ENCODE measurements around the gene HRAS. TPM values are rescaled to one million over a fixed set of nuclear protein-coding genes. Genes with fewer than 3 reads are reported as not detected.

The HRAS gene
- total RNA-seq, 1 experiment from 2014 or later = 104 TPM

DNA sequence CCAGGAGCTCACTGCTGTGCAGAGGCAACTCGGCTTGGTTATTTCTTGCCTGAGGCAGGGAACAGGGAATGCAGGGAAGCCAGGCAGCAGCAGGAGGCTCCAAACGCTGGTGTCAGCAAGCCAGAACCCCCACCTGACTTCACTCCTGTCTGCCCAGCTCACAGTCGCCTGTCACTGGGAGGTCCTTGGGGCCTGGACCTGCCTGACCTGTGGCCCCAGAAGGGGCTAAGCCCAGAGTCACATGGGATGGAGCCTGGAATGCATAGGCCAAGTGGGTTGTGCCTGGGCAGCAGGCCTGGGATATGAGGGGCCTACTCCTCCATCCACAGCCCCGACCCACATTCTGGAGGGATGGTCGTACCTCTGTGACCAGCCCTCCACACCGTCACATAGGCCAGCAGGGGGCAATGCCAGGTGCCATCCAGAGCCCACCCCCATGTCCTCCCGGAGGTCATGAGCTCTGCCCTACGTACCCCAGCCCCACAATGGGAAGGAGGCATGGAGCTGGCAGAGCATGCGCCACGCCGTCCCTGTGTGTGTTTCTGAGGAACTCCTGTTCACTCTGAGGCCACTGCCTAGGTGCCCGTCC, 30.6 kb upstream of the HRAS start:
- CTCF ChIA-PET = no interaction called here
- RAD21 ChIA-PET (ENCODE audit: low non-redundant PET in 1 of 2, low total read pairs in 2 of 2, uncharacterized antibody in 2 of 2, unreplicated experiment in 2 of 2) = no interaction called here
- Histone ChIP-seq H3K27me3 (ENCODE audit: insufficient read depth, low read length) (no peaks in the 10 kb centered on the region), H4K20me1 (ENCODE audit: insufficient read depth) (no peaks in the 10 kb centered on the region), H2AFZ (ENCODE audit: low read depth, low read length, poor library complexity, severe bottlenecking) (no peak overlapping the region), H3K4me3 (replicated peaks in 1 of 2; ENCODE audit: low read depth in 1 of 2, low read length in 2 of 2) (no peak overlapping the region), H3K9ac (ENCODE audit: low read length) (no peak overlapping the region), H3K4me2 (ENCODE audit: low read length) (no peak overlapping the region), H3K9me2 (ENCODE audit: insufficient read depth) (no peaks in the 10 kb centered on the region), H3K4me1 (ENCODE audit: control insufficient read depth in 1 of 2, insufficient read depth in 2 of 2, low read length in 2 of 2) (peaks cover 14 to 58% of the 10 kb centered on the region in 2 experiments; a peak in 3 of 4 replicates), H3K27ac (ENCODE audit: low read depth, low read length) (peak overlapping the region; percentile 52; the same call in 1 of the 2 replicates), H3K36me3 (ENCODE audit: control insufficient read depth in 1 of 2, insufficient read depth in 2 of 2, low read length in 2 of 2) (0 out of 4 replicates have a peak, but pooled peaks cover 0 to 3% of the 10 kb centered on the region in 2 experiments), H3K9me3 (ENCODE audit: control insufficient read depth in 1 of 2, insufficient read depth in 1 of 2, low read depth in 1 of 2, low read length in 2 of 2) (no peaks in the 10 kb centered on the region), H3K79me2 (ENCODE audit: insufficient read depth, low read length) (peaks cover 15% of the 10 kb centered on the region)
- ATAC-seq = no peak
- intact Hi-C loops (cut with micrococcal nuclease) = no loop called here
- POLR2A ChIA-PET = interaction anchor here (1.4 kb wide), 1 partner anchor 10 kb away, joined by 4 read pairs; the partner anchor contains the start of gene PHRF1
- TF ChIP-seq, protein P1, sequence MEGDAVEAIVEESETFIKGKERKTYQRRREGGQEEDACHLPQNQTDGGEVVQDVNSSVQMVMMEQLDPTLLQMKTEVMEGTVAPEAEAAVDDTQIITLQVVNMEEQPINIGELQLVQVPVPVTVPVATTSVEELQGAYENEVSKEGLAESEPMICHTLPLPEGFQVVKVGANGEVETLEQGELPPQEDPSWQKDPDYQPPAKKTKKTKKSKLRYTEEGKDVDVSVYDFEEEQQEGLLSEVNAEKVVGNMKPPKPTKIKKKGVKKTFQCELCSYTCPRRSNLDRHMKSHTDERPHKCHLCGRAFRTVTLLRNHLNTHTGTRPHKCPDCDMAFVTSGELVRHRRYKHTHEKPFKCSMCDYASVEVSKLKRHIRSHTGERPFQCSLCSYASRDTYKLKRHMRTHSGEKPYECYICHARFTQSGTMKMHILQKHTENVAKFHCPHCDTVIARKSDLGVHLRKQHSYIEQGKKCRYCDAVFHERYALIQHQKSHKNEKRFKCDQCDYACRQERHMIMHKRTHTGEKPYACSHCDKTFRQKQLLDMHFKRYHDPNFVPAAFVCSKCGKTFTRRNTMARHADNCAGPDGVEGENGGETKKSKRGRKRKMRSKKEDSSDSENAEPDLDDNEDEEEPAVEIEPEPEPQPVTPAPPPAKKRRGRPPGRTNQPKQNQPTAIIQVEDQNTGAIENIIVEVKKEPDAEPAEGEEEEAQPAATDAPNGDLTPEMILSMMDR (IDR thresholded peaks at IDR 0.05 in 2 of 3, conservative IDR thresholded peaks at IDR 0.05 in 1 of 3; ENCODE audit: borderline replicate concordance in 1 of 3, insufficient read depth in 1 of 3, low read depth in 2 of 3, low read length in 2 of 3) = peak in 1 of 3 experiments; percentile 13; a peak in 1 of 6 replicates
- TF ChIP-seq CBX3 (IDR thresholded peaks at IDR 0.05; ENCODE audit: low read depth) (no peak), POLR2AphosphoS5 (IDR thresholded peaks at IDR 0.05; ENCODE audit: low read depth, low read length) (0 out of 2 replicates have a peak, but pooled peaks have one; percentile 42), RAD21 (IDR thresholded peaks at IDR 0.05; ENCODE audit: low read depth) (no peak)
- TF ChIP-seq, protein P2, sequence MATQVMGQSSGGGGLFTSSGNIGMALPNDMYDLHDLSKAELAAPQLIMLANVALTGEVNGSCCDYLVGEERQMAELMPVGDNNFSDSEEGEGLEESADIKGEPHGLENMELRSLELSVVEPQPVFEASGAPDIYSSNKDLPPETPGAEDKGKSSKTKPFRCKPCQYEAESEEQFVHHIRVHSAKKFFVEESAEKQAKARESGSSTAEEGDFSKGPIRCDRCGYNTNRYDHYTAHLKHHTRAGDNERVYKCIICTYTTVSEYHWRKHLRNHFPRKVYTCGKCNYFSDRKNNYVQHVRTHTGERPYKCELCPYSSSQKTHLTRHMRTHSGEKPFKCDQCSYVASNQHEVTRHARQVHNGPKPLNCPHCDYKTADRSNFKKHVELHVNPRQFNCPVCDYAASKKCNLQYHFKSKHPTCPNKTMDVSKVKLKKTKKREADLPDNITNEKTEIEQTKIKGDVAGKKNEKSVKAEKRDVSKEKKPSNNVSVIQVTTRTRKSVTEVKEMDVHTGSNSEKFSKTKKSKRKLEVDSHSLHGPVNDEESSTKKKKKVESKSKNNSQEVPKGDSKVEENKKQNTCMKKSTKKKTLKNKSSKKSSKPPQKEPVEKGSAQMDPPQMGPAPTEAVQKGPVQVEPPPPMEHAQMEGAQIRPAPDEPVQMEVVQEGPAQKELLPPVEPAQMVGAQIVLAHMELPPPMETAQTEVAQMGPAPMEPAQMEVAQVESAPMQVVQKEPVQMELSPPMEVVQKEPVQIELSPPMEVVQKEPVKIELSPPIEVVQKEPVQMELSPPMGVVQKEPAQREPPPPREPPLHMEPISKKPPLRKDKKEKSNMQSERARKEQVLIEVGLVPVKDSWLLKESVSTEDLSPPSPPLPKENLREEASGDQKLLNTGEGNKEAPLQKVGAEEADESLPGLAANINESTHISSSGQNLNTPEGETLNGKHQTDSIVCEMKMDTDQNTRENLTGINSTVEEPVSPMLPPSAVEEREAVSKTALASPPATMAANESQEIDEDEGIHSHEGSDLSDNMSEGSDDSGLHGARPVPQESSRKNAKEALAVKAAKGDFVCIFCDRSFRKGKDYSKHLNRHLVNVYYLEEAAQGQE (IDR thresholded peaks at IDR 0.05; ENCODE audit: low read depth) = no peak
- no TSS peak for BruUV-seq (replicated peaks)
- no peak for DNase-seq (ENCODE audit: low read depth, low spot score)

Data from HCT116 (cell line).